PFSK-1 (cell line): ENCODE data around the gene FSHR.

ENCODE experiments used
- FOXP2 ChIP-seq: optimal IDR thresholded peaks from 2 replicates; pipeline ENCODE3; 2011; ENCODE audit warnings: borderline replicate concordance, control low read depth, inconsistent platforms; ENCODE audit not compliant: insufficient read depth; ENCODE audit errors: extremely low read length, extremely low read depth
- POLR2AphosphoS5 ChIP-seq: IDR thresholded peaks from 2 replicates; pipeline ENCODE4 v1.6.1; 2012; ENCODE audit warnings: low read depth, mild to moderate bottlenecking, control low read depth, low read length, moderate library complexity
- SIN3A ChIP-seq: IDR thresholded peaks from 2 replicates; pipeline ENCODE4 v1.6.1; 2012; ENCODE audit warnings: mild to moderate bottlenecking, low read length, moderate library complexity, borderline replicate concordance; ENCODE audit not compliant: insufficient read depth
- TAF1 ChIP-seq: IDR thresholded peaks from 2 replicates; pipeline ENCODE4 v1.6.1; 2012; ENCODE audit warnings: low read length, control low read depth, borderline replicate concordance; ENCODE audit not compliant: insufficient read depth
- TF ChIP-seq, protein P1 (sequence below), 2 experiments: IDR thresholded peaks; 2 replicates each; pipeline versions ENCODE4 v1.6.1 to v1.8.0; 2011 to 2012; ENCODE audit warnings: low read depth in 2 of 2, low read length in 2 of 2, control low read depth in 1 of 2, inconsistent platforms in 1 of 2, mild to moderate bottlenecking in 1 of 2, moderate library complexity in 1 of 2; ENCODE audit not compliant: insufficient read depth in 1 of 2

Gene FSHR

DNA sequence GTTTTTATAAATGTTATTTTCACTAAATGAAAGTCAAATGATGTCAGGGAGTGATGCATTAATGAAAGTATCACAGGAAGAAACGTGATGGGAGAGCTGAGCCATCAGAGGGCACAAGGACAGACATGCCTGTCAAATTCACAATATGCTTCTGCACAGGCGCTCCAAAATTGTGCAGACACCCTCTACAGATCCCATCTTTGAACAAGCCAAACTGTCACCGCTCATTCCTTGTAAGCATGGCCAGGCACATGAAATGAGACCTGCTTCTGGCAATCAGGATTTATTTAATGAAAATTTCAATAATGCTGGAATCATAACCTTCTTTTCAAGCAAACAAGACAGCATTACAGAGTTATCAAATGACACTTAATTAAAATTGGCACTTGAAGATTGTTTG, 20.4 kb upstream of the FSHR start:
- TF ChIP-seq SIN3A (no peak), FOXP2 (no peak), POLR2AphosphoS5 (no peak), TAF1 (no peak)
- TF ChIP-seq, protein P1, sequence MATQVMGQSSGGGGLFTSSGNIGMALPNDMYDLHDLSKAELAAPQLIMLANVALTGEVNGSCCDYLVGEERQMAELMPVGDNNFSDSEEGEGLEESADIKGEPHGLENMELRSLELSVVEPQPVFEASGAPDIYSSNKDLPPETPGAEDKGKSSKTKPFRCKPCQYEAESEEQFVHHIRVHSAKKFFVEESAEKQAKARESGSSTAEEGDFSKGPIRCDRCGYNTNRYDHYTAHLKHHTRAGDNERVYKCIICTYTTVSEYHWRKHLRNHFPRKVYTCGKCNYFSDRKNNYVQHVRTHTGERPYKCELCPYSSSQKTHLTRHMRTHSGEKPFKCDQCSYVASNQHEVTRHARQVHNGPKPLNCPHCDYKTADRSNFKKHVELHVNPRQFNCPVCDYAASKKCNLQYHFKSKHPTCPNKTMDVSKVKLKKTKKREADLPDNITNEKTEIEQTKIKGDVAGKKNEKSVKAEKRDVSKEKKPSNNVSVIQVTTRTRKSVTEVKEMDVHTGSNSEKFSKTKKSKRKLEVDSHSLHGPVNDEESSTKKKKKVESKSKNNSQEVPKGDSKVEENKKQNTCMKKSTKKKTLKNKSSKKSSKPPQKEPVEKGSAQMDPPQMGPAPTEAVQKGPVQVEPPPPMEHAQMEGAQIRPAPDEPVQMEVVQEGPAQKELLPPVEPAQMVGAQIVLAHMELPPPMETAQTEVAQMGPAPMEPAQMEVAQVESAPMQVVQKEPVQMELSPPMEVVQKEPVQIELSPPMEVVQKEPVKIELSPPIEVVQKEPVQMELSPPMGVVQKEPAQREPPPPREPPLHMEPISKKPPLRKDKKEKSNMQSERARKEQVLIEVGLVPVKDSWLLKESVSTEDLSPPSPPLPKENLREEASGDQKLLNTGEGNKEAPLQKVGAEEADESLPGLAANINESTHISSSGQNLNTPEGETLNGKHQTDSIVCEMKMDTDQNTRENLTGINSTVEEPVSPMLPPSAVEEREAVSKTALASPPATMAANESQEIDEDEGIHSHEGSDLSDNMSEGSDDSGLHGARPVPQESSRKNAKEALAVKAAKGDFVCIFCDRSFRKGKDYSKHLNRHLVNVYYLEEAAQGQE (IDR thresholded peaks at IDR 0.05; ENCODE audit: insufficient read depth in 1 of 2, low read depth in 2 of 2, low read length in 2 of 2), result no peak

DNA sequence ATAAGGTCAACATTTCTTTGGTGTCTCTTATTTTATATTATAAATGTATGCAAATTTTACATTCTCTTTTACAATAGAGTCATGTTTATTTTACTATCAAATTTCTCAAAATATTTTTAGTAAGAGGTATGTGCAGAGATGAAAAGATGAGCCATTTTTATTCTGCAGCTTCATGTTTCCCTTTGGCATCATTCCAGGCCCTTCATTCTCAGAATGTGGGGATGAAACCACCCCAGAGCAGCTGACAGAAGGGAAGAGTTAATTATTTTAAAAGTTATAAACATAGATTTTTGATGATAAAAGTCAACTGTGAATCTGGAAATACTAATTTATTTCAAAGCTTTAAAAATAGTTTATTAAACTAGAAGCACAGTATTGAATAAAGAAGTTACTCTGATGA, 12.8 kb upstream of the FSHR start:
- no peak for TF ChIP-seq TAF1
- TF ChIP-seq, protein P1 (IDR thresholded peaks at IDR 0.05; ENCODE audit: insufficient read depth in 1 of 2, low read depth in 2 of 2, low read length in 2 of 2), result no peak
- no peak for TF ChIP-seq SIN3A
- TF ChIP-seq FOXP2, result no peak
- TF ChIP-seq POLR2AphosphoS5, result no peak

DNA sequence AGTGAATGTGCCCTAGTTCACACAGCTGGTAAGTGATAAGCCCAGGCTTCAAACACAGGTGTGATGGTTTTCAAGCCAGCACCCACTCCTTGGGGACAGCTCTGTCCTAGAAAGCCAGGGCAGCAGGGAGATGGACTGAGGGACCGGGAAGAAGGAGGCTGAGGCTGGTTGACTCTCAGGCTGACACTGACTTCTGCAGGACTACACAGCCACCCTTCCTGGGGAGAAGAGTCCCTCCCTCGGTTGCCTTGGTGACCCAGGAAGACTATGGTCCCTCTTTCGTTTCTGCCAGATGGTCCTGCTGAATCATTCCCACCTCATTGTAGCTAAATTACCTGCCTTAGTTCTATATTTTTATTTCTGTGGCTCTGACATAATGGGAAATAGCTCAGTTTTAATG, 11.3 kb upstream of the FSHR start:
- TF ChIP-seq FOXP2, result no peak
- TF ChIP-seq POLR2AphosphoS5, result no peak
- no peak for TF ChIP-seq SIN3A
- TF ChIP-seq, protein P1 (IDR thresholded peaks at IDR 0.05; ENCODE audit: insufficient read depth in 1 of 2, low read depth in 2 of 2, low read length in 2 of 2), result no peak
- no peak for TF ChIP-seq TAF1

DNA sequence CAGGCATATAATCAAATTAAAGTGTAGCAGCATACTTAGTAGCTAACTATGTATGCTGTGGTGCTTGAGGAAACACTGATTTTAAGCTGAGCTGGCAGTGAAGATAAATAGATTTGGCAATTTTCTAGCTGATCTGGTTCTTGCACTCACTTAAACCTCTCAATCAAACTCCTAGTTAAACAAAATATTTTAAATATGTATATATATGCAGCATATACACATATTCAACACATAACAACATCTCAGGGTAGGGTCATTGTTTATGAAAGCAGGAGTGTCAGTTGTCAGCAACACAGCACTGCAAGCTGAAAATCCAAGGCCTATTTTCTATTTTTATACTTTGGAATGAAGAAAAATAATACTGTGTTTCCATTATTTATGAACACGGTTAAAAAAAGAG, 10.4 kb upstream of the FSHR start:
- TF ChIP-seq TAF1 (no peak), POLR2AphosphoS5 (no peak), FOXP2 (no peak), SIN3A (no peak)
- TF ChIP-seq, protein P1 (IDR thresholded peaks at IDR 0.05; ENCODE audit: insufficient read depth in 1 of 2, low read depth in 2 of 2, low read length in 2 of 2), result no peak

DNA sequence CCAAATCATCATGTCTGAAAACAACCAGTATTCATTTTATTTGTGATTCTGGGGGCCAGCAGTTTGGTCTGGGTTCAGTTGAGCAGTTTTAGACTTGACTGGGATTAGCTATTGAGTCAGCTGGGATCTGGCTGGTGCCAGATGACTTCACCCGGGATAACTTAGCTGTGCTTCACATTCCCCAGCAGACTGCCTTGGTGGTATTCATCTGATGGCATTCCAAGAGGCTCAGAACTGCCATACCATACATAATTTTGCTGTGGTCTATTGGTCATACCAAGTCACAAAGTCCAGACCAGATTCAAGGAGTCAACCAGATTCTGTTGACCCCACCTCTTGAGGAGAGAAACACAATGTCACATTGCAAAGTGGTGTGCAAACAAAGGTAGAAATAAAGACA, 7.8 kb upstream of the FSHR start:
- no peak for TF ChIP-seq TAF1
- TF ChIP-seq, protein P1 (IDR thresholded peaks at IDR 0.05; ENCODE audit: insufficient read depth in 1 of 2, low read depth in 2 of 2, low read length in 2 of 2), result no peak
- TF ChIP-seq POLR2AphosphoS5, result no peak
- TF ChIP-seq FOXP2, result no peak
- TF ChIP-seq SIN3A, result no peak
